Kidney epithelial cell (primary cell): ENCODE results near the gene TGFBR2. TPM values are rescaled to one million over a fixed set of nuclear protein-coding genes. Genes with fewer than 3 reads are reported as not detected.

Experiments used
- DNase-seq: peaks from one replicate; pipeline ENCODE4 v3.0.0-alpha.2; 2010; ENCODE audit warnings: low read depth
- H3K27me3 ChIP-seq: 2 replicates; pipeline ENCODE4 v1.6.0; 2011; ENCODE audit warnings: low read length; ENCODE audit not compliant: control insufficient read depth, insufficient read depth
- H3K36me3 ChIP-seq: 2 replicates; pipeline ENCODE4 v1.5.1; 2011; ENCODE audit warnings: low read length; ENCODE audit not compliant: control insufficient read depth, insufficient read depth
- H3K4me3 ChIP-seq: 2 replicates; pipeline ENCODE4 v1.5.1; 2011; ENCODE audit warnings: low read depth, mild to moderate bottlenecking, control low read depth, low read length
- CTCF ChIP-seq: IDR thresholded peaks from 2 replicates; pipeline ENCODE4 v1.5.1; 2011; ENCODE audit warnings: mild to moderate bottlenecking, moderate library complexity, low read length, control low read depth, inconsistent platforms; ENCODE audit not compliant: insufficient read depth, poor library complexity, severe bottlenecking
- total RNA-seq: library from RNA; depleted of rRNA; stranded (reverse); fragments of >200 nt; gene quantifications from 2 replicates; pipeline ENCODE4 v1.2.3, GENCODE V29; 2015

The TGFBR2 gene
- total RNA-seq, 1 donor from 2014 or later: 33.4 TPM

GRCh38 chr3:30700702-30701321, 94.4 kb downstream of the TGFBR2 start:
- Histone ChIP-seq H3K36me3 (peaks cover 1% of the 10 kb centered on the region), H3K27me3 (no peaks in the 10 kb centered on the region), H3K4me3 (no peak overlapping the region)
- no peak for TF ChIP-seq CTCF
- no peak for DNase-seq

DNA sequence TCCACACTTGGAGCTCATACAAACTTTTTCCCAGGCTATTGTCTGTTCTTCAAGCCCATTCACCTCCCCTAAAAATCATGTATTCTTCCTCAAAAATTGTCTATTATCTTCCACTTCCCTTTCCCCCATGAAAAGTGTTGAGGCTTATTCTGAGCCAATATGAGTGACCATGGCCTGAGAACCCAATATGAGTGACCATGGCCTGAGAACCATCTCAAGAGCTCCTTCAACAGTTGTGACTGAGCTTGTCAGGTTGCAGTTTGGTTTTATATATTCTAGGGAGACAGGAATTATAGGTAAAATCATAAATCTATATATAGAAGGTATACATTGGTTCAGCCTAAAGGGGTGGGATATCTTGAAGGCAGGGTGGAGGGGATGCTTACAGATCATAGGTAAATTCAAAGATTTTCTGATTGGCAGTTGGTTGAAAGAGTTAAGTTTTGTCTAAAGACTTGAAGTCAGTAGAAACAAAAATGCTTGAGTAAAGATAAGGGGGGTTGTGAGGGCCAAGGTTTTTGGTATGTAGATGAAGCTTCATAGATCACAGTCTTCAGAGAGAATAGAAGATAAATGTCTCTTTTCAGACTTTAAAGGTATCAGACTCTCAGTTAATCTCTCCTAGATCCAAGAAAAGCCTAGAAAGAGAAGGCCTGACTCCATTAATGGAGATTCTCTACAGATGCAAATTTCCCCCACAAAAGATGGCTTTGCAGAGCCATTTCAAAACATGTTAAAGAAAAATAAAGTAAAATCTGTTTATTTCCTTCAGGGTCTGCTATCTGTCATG, 95.8 kb downstream of the TGFBR2 start:
- H3K36me3 ChIP-seq: peaks cover 1% of the 10 kb centered on the region
- DNase-seq: no peak

DNA sequence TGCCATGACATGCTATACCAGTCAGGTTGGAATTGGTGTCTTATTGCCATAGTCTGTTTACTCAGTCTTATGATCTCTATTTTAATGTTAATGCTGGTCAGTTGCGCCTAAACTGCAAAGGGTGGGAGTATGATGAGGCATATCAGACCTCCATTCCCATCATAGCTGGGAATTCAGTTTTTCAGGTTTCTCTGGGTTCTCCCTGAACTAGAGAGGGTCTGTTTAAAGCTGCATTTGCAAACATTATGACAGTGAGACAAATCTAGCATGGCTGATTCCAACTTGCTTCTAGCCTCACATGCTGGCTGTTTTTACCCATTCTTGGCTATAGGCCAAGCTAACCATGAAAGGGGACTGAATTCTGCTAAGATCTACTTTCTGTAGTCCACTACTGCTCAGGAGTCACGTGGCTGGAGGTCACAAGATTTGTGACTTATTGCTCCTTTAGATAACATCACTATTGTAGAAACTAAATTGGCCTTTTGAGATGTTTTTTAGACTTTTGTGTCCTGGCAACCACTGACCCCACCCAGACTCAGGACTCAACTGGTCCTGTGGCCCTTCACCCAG, 96.5 kb downstream of the TGFBR2 start:
- no peaks in the 10 kb centered on the region for H3K27me3 ChIP-seq
- H3K36me3 ChIP-seq: peaks cover 1% of the 10 kb centered on the region
- no peak overlapping the region for H3K4me3 ChIP-seq
- no peak for DNase-seq
- no peak for TF ChIP-seq CTCF

More for the DNA sequence above, 95.8 kb downstream of the TGFBR2 start:
- no peak overlapping the region for H3K4me3 ChIP-seq
- H3K27me3 ChIP-seq: no peaks in the 10 kb centered on the region
- no peak for TF ChIP-seq CTCF

GRCh38 chr3:30704931-30705890, 98.8 kb downstream of the TGFBR2 start:
- peaks cover 1% of the 10 kb centered on the region for H3K36me3 ChIP-seq
- no peak for TF ChIP-seq CTCF
- H3K4me3 ChIP-seq: no peak overlapping the region
- H3K27me3 ChIP-seq: no peaks in the 10 kb centered on the region
- DNase-seq: peak; percentile 34

- no peaks in the 10 kb centered on the region for H3K27me3 ChIP-seq
- no peak overlapping the region for H3K4me3 ChIP-seq
- no peak for TF ChIP-seq CTCF
- no peak for DNase-seq
- peaks cover 1% of the 10 kb centered on the region for H3K36me3 ChIP-seq
These were observed 101.4 kb downstream of the TGFBR2 start for GRCh38 chr3:30707825-30708224.
